ENCODE results near the gene SPEF1.

- TF ChIP-seq SMC3 (IDR thresholded peaks at IDR 0.05; ENCODE audit: low read length) (peak; percentile 96), RFXAP (CRISPR knock-in tag; IDR thresholded peaks at IDR 0.05; ENCODE audit: borderline replicate concordance) (no peak), POLR2AphosphoS5 (IDR thresholded peaks at IDR 0.05; ENCODE audit: low read depth, low read length) (peak; percentile 50), ETV6 (CRISPR knock-in tag; conservative IDR thresholded peaks at IDR 0.05) (no peak; the same call in 1 of the 2 replicates), HCFC1 (IDR thresholded peaks at IDR 0.05; ENCODE audit: low read depth, low read length) (peak; percentile 39), SOX5 (CRISPR knock-in tag; IDR thresholded peaks at IDR 0.05; ENCODE audit: borderline replicate concordance) (peak; percentile 80), SUZ12 (IDR thresholded peaks at IDR 0.05; ENCODE audit: low read depth, low read length) (peak; percentile 27; the same call in 1 of the 2 replicates), MAX (IDR thresholded peaks at IDR 0.05) (peak; percentile 90), HES4 (CRISPR knock-in tag; IDR thresholded peaks at IDR 0.05; ENCODE audit: borderline replicate concordance) (no peak), BRCA1 (CRISPR knock-in tag; IDR thresholded peaks at IDR 0.05) (no peak), HNF4A (CRISPR knock-in tag; IDR thresholded peaks at IDR 0.05) (peak; percentile 36; the same call in 1 of the 2 replicates), ZFP62 (CRISPR knock-in tag; IDR thresholded peaks at IDR 0.05) (no peak), JUN (CRISPR knock-in tag; IDR thresholded peaks at IDR 0.05) (no peak), ZNF768 (CRISPR knock-in tag; IDR thresholded peaks at IDR 0.05) (peak; percentile 80; the same call in 1 of the 2 replicates)
Observed at GRCh38 chr20:3818155-3819151, 37.2 kb upstream of the SPEF1 start.
